K562 (cell line): ENCODE measurements around the gene ELAC1. TPM values are rescaled to one million over a fixed set of nuclear protein-coding genes. Genes with fewer than 3 reads are reported as not detected.

Source experiments
- ATAC-seq: fragments of 200-7000 bp; cut with Tn5 transposase; 3 replicates; pipeline ENCODE4 v1.9.1; 2020; ENCODE audit warnings: moderate library complexity
- BruUV-seq: library from RNA; stranded (reverse); fragments of 400-500 nt; replicated peaks from 2 replicates; lab custom pipeline; 2021; lab: Mats Ljungman, UMichigan
- CTCF ChIA-PET: fragments of 300-600 bp; formaldehyde crosslinking; extraction: SDS; loops from one replicate; lab custom pipeline; 2021; ENCODE audit warnings: low intra/inter-chr PET ratio; lab: Yijun Ruan, JAX
- POLR2A ChIA-PET: fragments of 300-600, 350-650 bp; sonication (Branson Sonifier 250); formaldehyde crosslinking; extraction: SDS; loops from one replicate; lab custom pipeline; 2021; ENCODE audit warnings: antibody characterized with exemption, inconsistent platforms; lab: Yijun Ruan, JAX
- DNase-seq, 4 experiments: peaks; one replicate each; pipeline versions ENCODE4 v3.0.0 to v3.0.0-alpha.2; 2011 to 2018; ENCODE audit warnings: low spot score in 3 of 4, mixed read lengths in 3 of 4; ENCODE audit errors: extremely low read depth in 1 of 4
- FAIRE-seq: peaks from 2 replicates; lab custom pipeline; 2011; peaks lifted over from hg19 to GRCh38; lab: Jason Lieb, UNC
- H2AFZ ChIP-seq: 2 replicates; pipeline ENCODE4 v1.6.0; 2011; ENCODE audit warnings: low read depth, low read length, control low read depth, inconsistent platforms
- H3K27ac ChIP-seq: fragments of 200-600 bp; 3 replicates; pipeline ENCODE4 v1.8.0; 2011; ENCODE audit warnings: low read depth, mild to moderate bottlenecking, control low read depth, inconsistent platforms, low read length, moderate library complexity, mixed read lengths; ENCODE audit errors: extremely low read depth
- H3K27me3 ChIP-seq, 2 experiments: fragments of 300-600 bp in 1 of 2; 2 replicates in 1 of 2; 3 replicates in 1 of 2; pipeline versions ENCODE4 v1.6.0 to v1.8.0; 2011; ENCODE audit warnings: inconsistent platforms in 2 of 2, low read length in 2 of 2, mild to moderate bottlenecking in 1 of 2, mixed read lengths in 1 of 2, moderate library complexity in 1 of 2; ENCODE audit not compliant: control insufficient read depth in 2 of 2, insufficient read depth in 2 of 2
- H3K36me3 ChIP-seq: fragments of 300-600 bp; 3 replicates; pipeline ENCODE4 v1.8.0; 2011; ENCODE audit warnings: mild to moderate bottlenecking, low read length, inconsistent platforms; ENCODE audit not compliant: control insufficient read depth, insufficient read depth
- H3K4me1 ChIP-seq, 2 experiments: fragments of 200-600 bp in 1 of 2; replicated peaks in 1 of 2; 2 replicates in 1 of 2; 3 replicates in 1 of 2; pipeline versions ENCODE4 v1.5.1 to v1.8.0; 2011; ENCODE audit warnings: inconsistent platforms in 2 of 2, low read length in 2 of 2, mild to moderate bottlenecking in 1 of 2, mixed read lengths in 1 of 2, moderate library complexity in 1 of 2; ENCODE audit not compliant: control insufficient read depth in 2 of 2, insufficient read depth in 2 of 2
- H3K4me2 ChIP-seq: 2 replicates; pipeline ENCODE4 v1.6.1; 2011; ENCODE audit warnings: low read length, control low read depth, inconsistent platforms, mixed read lengths; ENCODE audit not compliant: insufficient read depth
- H3K4me3 ChIP-seq: fragments of 200-600 bp; sonication (generic), shearing (Covaris generic); 2 replicates; pipeline ENCODE4 v1.5.1; 2016; ENCODE audit warnings: control low read depth, inconsistent platforms
- H3K79me2 ChIP-seq: fragments of 200-600 bp; 3 replicates; pipeline ENCODE4 v1.8.0; 2011; ENCODE audit warnings: low read length, inconsistent platforms; ENCODE audit not compliant: control insufficient read depth, insufficient read depth
- H3K9ac ChIP-seq, 2 experiments: 2 replicates each; pipeline versions ENCODE4 v1.6.0 to v1.6.1; 2011; ENCODE audit warnings: low read depth in 2 of 2, low read length in 2 of 2, control low read depth in 1 of 2, inconsistent platforms in 1 of 2, mild to moderate bottlenecking in 1 of 2, mixed read lengths in 1 of 2; ENCODE audit not compliant: insufficient read depth in 1 of 2
- H3K9me1 ChIP-seq: one replicate; pipeline ENCODE4 v1.6.0; 2011; ENCODE audit warnings: inconsistent platforms, mild to moderate bottlenecking, low read length, moderate library complexity; ENCODE audit not compliant: control insufficient read depth, insufficient read depth
- H3K9me3 ChIP-seq: replicated peaks from 2 replicates; pipeline ENCODE4 v1.5.1; 2011; ENCODE audit warnings: low read depth, low read length, inconsistent platforms; ENCODE audit not compliant: control insufficient read depth, insufficient read depth
- H4K20me1 ChIP-seq: replicated peaks from 2 replicates; pipeline ENCODE4 v1.6.1; 2011; ENCODE audit warnings: low read length, inconsistent platforms, mixed read lengths; ENCODE audit not compliant: control insufficient read depth, insufficient read depth
- E2F6 ChIP-seq, 2 experiments: IDR thresholded peaks; 2 replicates each; pipeline ENCODE4 v1.6.1; 2011; ENCODE audit warnings: borderline replicate concordance in 1 of 2, control low read depth in 1 of 2, low read depth in 1 of 2, low read length in 1 of 2, mild to moderate bottlenecking in 1 of 2, mixed read lengths in 1 of 2, moderate library complexity in 1 of 2; ENCODE audit not compliant: insufficient read depth in 1 of 2, insufficient read length in 1 of 2, poor library complexity in 1 of 2, severe bottlenecking in 1 of 2; ENCODE audit errors: extremely low read depth in 1 of 2
- GATAD2B ChIP-seq: fragments of 450-650 bp; IDR thresholded peaks from 2 replicates; pipeline ENCODE4 v1.6.1; 2017; ENCODE audit warnings: mild to moderate bottlenecking, borderline replicate concordance
- NONO ChIP-seq, 2 experiments: fragments of 200-400 bp in 1 of 2; fragments of 450-650 bp in 1 of 2; formaldehyde crosslinking in 1 of 2; IDR thresholded peaks; 2 replicates each; pipeline ENCODE4 v1.6.1; 2017; ENCODE audit warnings: low read depth in 2 of 2, mild to moderate bottlenecking in 2 of 2, moderate library complexity in 2 of 2, low read length in 1 of 2
- NR2C1 ChIP-seq, 2 experiments: fragments of 450-650 bp; IDR thresholded peaks; 2 replicates each; pipeline ENCODE4 v1.6.1; 2017; ENCODE audit warnings: mild to moderate bottlenecking in 2 of 2, antibody characterized with exemption in 1 of 2, inconsistent platforms in 1 of 2, missing compliant biosample characterization in 1 of 2, missing genetic modification characterization in 1 of 2
- PHF8 ChIP-seq: fragments of 200-600 bp; sonication (generic); IDR thresholded peaks from 2 replicates; pipeline ENCODE4 v1.6.1; 2012; ENCODE audit warnings: mixed run types, mild to moderate bottlenecking, inconsistent platforms, low read length, moderate library complexity, borderline replicate concordance
- SIN3A ChIP-seq, 2 experiments: fragments of 150-350 bp in 1 of 2; IDR thresholded peaks; 2 replicates each; pipeline ENCODE4 v1.6.1; 2011 to 2016; ENCODE audit warnings: borderline replicate concordance in 2 of 2, low read depth in 2 of 2, low read length in 2 of 2, mild to moderate bottlenecking in 2 of 2, moderate library complexity in 2 of 2; ENCODE audit not compliant: control insufficient read depth in 1 of 2
- ZBTB49 ChIP-seq: sonication (generic); formaldehyde crosslinking; IDR thresholded peaks from 2 replicates; pipeline ENCODE4 v1.8.0; 2022; ENCODE audit warnings: missing genetic modification reagents, mild to moderate bottlenecking, borderline replicate concordance
- WGBS: fragments of 100-300 bp; shearing (Covaris generic); methylation state at CpG from one replicate; pipeline ENCODE4 v1.1.6; 2016; ENCODE audit warnings: low coverage, mixed read lengths; ENCODE audit not compliant: insufficient coverage; ENCODE audit errors: missing lambda C conversion rate; 5-methylcytosine and 5-hydroxymethylcytosine counted together
- in situ Hi-C: fragments of 300-500 bp; cut with MboI; formaldehyde crosslinking; loops from 4 replicates; pipeline ENCODE4 v1.15.0; 2018; ENCODE audit warnings: inconsistent platforms, mixed read lengths
- intact Hi-C: fragments of 100-400 bp; cut with micrococcal nuclease; formaldehyde crosslinking; loops from 2 replicates; pipeline ENCODE4 v1.14.2; 2022
- polyA plus RNA-seq, 8 experiments: library from polyadenylated mRNA; depleted of rRNA in 4 of 8; stranded (reverse) in 5 of 8; unstranded in 3 of 8; fragments of >200 nt; fragmentation: Nextera tagmentation in 2 of 8; fragmentation: Illumina TruSeq in 1 of 8; extraction: Ambion mirVana in 2 of 8; extraction: Trizol in 1 of 8; gene quantifications; 2 replicates each; pipeline versions ENCODE4 v1.2.1 to v1.2.3, GENCODE V29; 2011 to 2014; ENCODE audit warnings: inconsistent platforms in 1 of 8, missing spikeins in 1 of 8
- total RNA-seq, 7 experiments: library from RNA; depleted of rRNA in 6 of 7; stranded (reverse); fragments of >200 nt in 6 of 7; fragmentation: Illumina TruSeq in 2 of 7; extraction: Trizol in 2 of 7; gene quantifications; 2 replicates each; pipeline versions ENCODE4 v1.2.1 to v1.2.3, GENCODE V29; 2011 to 2021; ENCODE audit warnings: low replicate concordance in 1 of 7

The ELAC1 gene
- total and polyA plus RNA-seq, 9 of the 15 experiments (the other 6 are each of a cell fraction or from before 2014, with no cell fraction given), result 3.7 to 7.7 (median 4.9) TPM

- TF ChIP-seq NR2C1 (IDR thresholded peaks at IDR 0.05) (no peak), NR2C1 (tag; IDR thresholded peaks at IDR 0.05) (0 out of 2 replicates have a peak, but pooled peaks have one; percentile 12), GATAD2B (0 out of 2 replicates have a peak, but pooled peaks have one; percentile 31), PHF8 (peak; percentile 92; the same call in 1 of the 2 replicates)
These were observed 62.1 kb downstream of the ELAC1 start, which contains the start of gene SMAD4 (continued) for GRCh38 chr18:51029694-51030536.

- H3K27me3 ChIP-seq, result no peaks in the 10 kb centered on the region
- in situ Hi-C loops (no loop called here), intact Hi-C loops (no loop called here)
- no peaks in the 10 kb centered on the region for H3K9me3 ChIP-seq
- WGBS, result under 1% methylated on average over 14 of the region's 66 CpGs
- peak; percentile 80 for ATAC-seq
- H3K4me2 ChIP-seq, result peak overlapping the region; percentile 88
- CTCF ChIA-PET, result interaction anchor here (1.3 kb wide), 1 partner anchor 211 kb away, joined by 3 read pairs; no protein-coding TSS in a partner anchor
- POLR2A ChIA-PET, result interaction anchor here (0.6 to 2.9 kb wide), 9 partner anchors 8 to 165 kb away, joined by 3 to 14 read pairs (median 3); no protein-coding TSS in a partner anchor
- FAIRE-seq, result no peak
- H3K27ac ChIP-seq, result peak overlapping the region; percentile 94
- H3K36me3 ChIP-seq, result peaks cover 11% of the 10 kb centered on the region; the same call in 1 of the 3 replicates
- H3K9me1 ChIP-seq, result no peaks in the 10 kb centered on the region
- peak overlapping the region; percentile 87; the same call in 1 of the 2 replicates for H2AFZ ChIP-seq
- peak in 3 of 4 experiments; percentile 66 to 73 (median 68) for DNase-seq
- H4K20me1 ChIP-seq, result peaks cover 13% of the 10 kb centered on the region
- peaks cover 7 to 25% of the 10 kb centered on the region in 2 experiments; a peak in 4 of 5 replicates for H3K4me1 ChIP-seq
- H3K4me3 ChIP-seq, result peak overlapping the region; percentile 75
- peak overlapping the region; percentile 87 to 96 for H3K9ac ChIP-seq
- H3K79me2 ChIP-seq, result peaks cover 73% of the 10 kb centered on the region
- no TSS peak for BruUV-seq
- 0 out of 4 replicates have a peak, but pooled peaks of 1 of the 2 experiments have one; percentile 52 for TF ChIP-seq SIN3A (IDR thresholded peaks at IDR 0.05; ENCODE audit: borderline replicate concordance in 2 of 2, control insufficient read depth in 1 of 2, low read depth in 2 of 2, low read length in 2 of 2)
- peak in 1 of 2 experiments; percentile 9 for TF ChIP-seq E2F6 (IDR thresholded peaks at IDR 0.05; ENCODE audit: borderline replicate concordance in 1 of 2, extremely low read depth in 1 of 2, insufficient read depth in 1 of 2, insufficient read length in 1 of 2, low read depth in 1 of 2, low read length in 1 of 2, poor library complexity in 1 of 2, severe bottlenecking in 1 of 2)
- TF ChIP-seq NONO (IDR thresholded peaks at IDR 0.05; ENCODE audit: low read depth in 2 of 2, low read length in 1 of 2), result 0 out of 4 replicates have a peak, but pooled peaks of 1 of the 2 experiments have one; percentile 14
- TF ChIP-seq GATAD2B, result 0 out of 2 replicates have a peak, but pooled peaks have one; percentile 5
- no peak for TF ChIP-seq ZBTB49 (CRISPR knock-in tag)
These were observed 62.9 kb downstream of the ELAC1 start for GRCh38 chr18:51030537-51031258.
